OCI-LY1 (cell line): ENCODE measurements around the gene FRAS1.

Experiments
- H2AFZ ChIP-seq: fragments of 200-600 bp; sonication (generic), shearing (Covaris generic); 2 replicates; pipeline ENCODE4 v1.6.0; 2014; ENCODE audit warnings: antibody characterized with exemption, mild to moderate bottlenecking, low read length
- H3F3A ChIP-seq: fragments of 200-600 bp; sonication (generic), shearing (Covaris generic); 2 replicates; pipeline ENCODE4 v1.6.0; 2014; ENCODE audit warnings: mild to moderate bottlenecking, antibody characterized with exemption, low read length, moderate library complexity; ENCODE audit not compliant: insufficient read depth
- H3K27ac ChIP-seq: fragments of 200-600 bp; sonication (generic); 2 replicates; pipeline ENCODE4 v1.5.1; 2014; ENCODE audit warnings: low read length, mixed run types, mild to moderate bottlenecking, low read depth; ENCODE audit not compliant: poor library complexity, severe bottlenecking
- H3K27me3 ChIP-seq: fragments of 200-600 bp; sonication (generic); 2 replicates; pipeline ENCODE4 v1.6.0; 2014; ENCODE audit warnings: antibody characterized with exemption, mild to moderate bottlenecking, low read length, moderate library complexity; ENCODE audit not compliant: insufficient read depth
- H3K36me3 ChIP-seq: fragments of 200-600 bp; sonication (generic); 2 replicates; pipeline ENCODE4 v1.6.1; 2014; ENCODE audit warnings: mild to moderate bottlenecking, antibody characterized with exemption, low read length, moderate library complexity, mixed read lengths; ENCODE audit not compliant: insufficient read depth
- H3K4me1 ChIP-seq: fragments of 200-600 bp; sonication (generic); 2 replicates; pipeline ENCODE4 v1.5.1; 2014; ENCODE audit warnings: mild to moderate bottlenecking, low read length, moderate library complexity; ENCODE audit not compliant: insufficient read depth, severe bottlenecking
- H3K4me2 ChIP-seq: fragments of 200-600 bp; sonication (generic), shearing (Covaris generic); 2 replicates; pipeline ENCODE4 v1.6.1; 2014; ENCODE audit warnings: low read length
- H3K4me3 ChIP-seq: fragments of 200-600 bp; sonication (generic); 2 replicates; pipeline ENCODE4 v1.5.1; 2014; ENCODE audit warnings: low read length, low read depth, mild to moderate bottlenecking, mixed read lengths; ENCODE audit not compliant: poor library complexity, severe bottlenecking
- H3K79me2 ChIP-seq: fragments of 200-600 bp; shearing (Covaris generic); 2 replicates; pipeline ENCODE4 v1.6.1; 2016; ENCODE audit warnings: mixed run types, low read length, mixed read lengths; ENCODE audit not compliant: insufficient read depth
- H3K9ac ChIP-seq: fragments of 200-600 bp; sonication (generic), shearing (Covaris generic); 2 replicates; pipeline ENCODE4 v1.6.1; 2014; ENCODE audit warnings: mild to moderate bottlenecking, low read length, mixed read lengths
- H3K9me2 ChIP-seq: fragments of 200-600 bp; sonication (generic), shearing (Covaris generic); 2 replicates; pipeline ENCODE4 v1.6.1; 2014; ENCODE audit warnings: low read depth, mild to moderate bottlenecking, low read length, mixed read lengths
- H3K9me3 ChIP-seq: fragments of 200-600 bp; shearing (Covaris generic); 2 replicates; pipeline ENCODE4 v1.6.1; 2014; ENCODE audit warnings: low read length, mixed read lengths
- H4K20me1 ChIP-seq: fragments of 200-600 bp; sonication (generic), shearing (Covaris generic); 2 replicates; pipeline ENCODE4 v1.6.0; 2016; ENCODE audit warnings: mild to moderate bottlenecking, low read length; ENCODE audit not compliant: insufficient read depth
- CTCF ChIP-seq: fragments of 200-600 bp; sonication (generic), shearing (Covaris generic); IDR thresholded peaks from 2 replicates; pipeline ENCODE4 v1.5.1; 2017; ENCODE audit warnings: mild to moderate bottlenecking, antibody characterized with exemption, low read length, moderate library complexity, mixed read lengths
- EZH2 ChIP-seq: fragments of 200-600 bp; sonication (generic), shearing (Covaris generic); IDR thresholded peaks from 2 replicates; pipeline ENCODE4 v1.8.0; 2017; ENCODE audit warnings: borderline replicate concordance, mixed run types, mild to moderate bottlenecking, antibody characterized with exemption, low read length, moderate library complexity, mixed read lengths

FRAS1 gene

GRCh38 chr4:78031417-78031950 lies 25.6 kb upstream of the FRAS1 start:
- Histone ChIP-seq H3K36me3 (no peaks in the 10 kb centered on the region), H3K27me3 (no peaks in the 10 kb centered on the region), H3K9me3 (no peaks in the 10 kb centered on the region), H3K4me1 (no peaks in the 10 kb centered on the region), H2AFZ (no peak overlapping the region), H3K9ac (no peak overlapping the region), H3K27ac (no peak overlapping the region), H3K4me2 (no peak overlapping the region), H3K9me2 (no peaks in the 10 kb centered on the region), H3K4me3 (no peak overlapping the region), H3F3A (no peaks in the 10 kb centered on the region), H4K20me1 (no peaks in the 10 kb centered on the region), H3K79me2 (no peaks in the 10 kb centered on the region)
- no peak for TF ChIP-seq EZH2

GRCh38 chr4:78032446-78032845 lies 24.7 kb upstream of the FRAS1 start:
- no peak for TF ChIP-seq CTCF
- TF ChIP-seq EZH2: no peak
- no peaks in the 10 kb centered on the region for H4K20me1 ChIP-seq
- no peaks in the 10 kb centered on the region for H3K4me1 ChIP-seq
- H2AFZ ChIP-seq: no peak overlapping the region
- no peak overlapping the region for H3K9ac ChIP-seq
- no peaks in the 10 kb centered on the region for H3K9me2 ChIP-seq
- H3K27me3 ChIP-seq: no peaks in the 10 kb centered on the region
- H3K9me3 ChIP-seq: no peaks in the 10 kb centered on the region
- H3K79me2 ChIP-seq: no peaks in the 10 kb centered on the region
- no peak overlapping the region for H3K4me2 ChIP-seq
- H3K4me3 ChIP-seq: no peak overlapping the region
- H3K36me3 ChIP-seq: no peaks in the 10 kb centered on the region
- H3F3A ChIP-seq: no peaks in the 10 kb centered on the region
- no peak overlapping the region for H3K27ac ChIP-seq

GRCh38 chr4:78032929-78033328 lies 24.2 kb upstream of the FRAS1 start:
- Histone ChIP-seq H3K27me3 (no peaks in the 10 kb centered on the region), H3K27ac (no peak overlapping the region), H2AFZ (no peak overlapping the region), H3K9me3 (no peaks in the 10 kb centered on the region), H3K4me3 (no peak overlapping the region), H3K9me2 (no peaks in the 10 kb centered on the region), H3K4me1 (no peaks in the 10 kb centered on the region), H3K4me2 (no peak overlapping the region), H3F3A (no peaks in the 10 kb centered on the region), H3K79me2 (no peaks in the 10 kb centered on the region), H3K9ac (no peak overlapping the region), H3K36me3 (no peaks in the 10 kb centered on the region), H4K20me1 (no peaks in the 10 kb centered on the region)
- no peak for TF ChIP-seq CTCF
- no peak for TF ChIP-seq EZH2

GRCh38 chr4:78033861-78034260 lies 23.3 kb upstream of the FRAS1 start:
- H3K9me2 ChIP-seq: no peaks in the 10 kb centered on the region
- H3K9me3 ChIP-seq: no peaks in the 10 kb centered on the region
- no peak overlapping the region for H2AFZ ChIP-seq
- H3F3A ChIP-seq: no peaks in the 10 kb centered on the region
- H4K20me1 ChIP-seq: no peaks in the 10 kb centered on the region
- H3K4me2 ChIP-seq: no peak overlapping the region
- no peaks in the 10 kb centered on the region for H3K27me3 ChIP-seq
- TF ChIP-seq CTCF: no peak
- no peak for TF ChIP-seq EZH2
- H3K36me3 ChIP-seq: no peaks in the 10 kb centered on the region
- H3K4me1 ChIP-seq: no peaks in the 10 kb centered on the region
- H3K79me2 ChIP-seq: no peaks in the 10 kb centered on the region
- H3K9ac ChIP-seq: no peak overlapping the region
- H3K4me3 ChIP-seq: no peak overlapping the region
- no peak overlapping the region for H3K27ac ChIP-seq
